ENCODE data around the gene IRF9.

Gene IRF9

GRCh38 chr14:24146453-24146977 is 14.6 kb upstream of the IRF9 start, which contains the start of gene PSME2:
Gene PSME2, minus strand, starts transcription at chr14:24146610. Its CDS starts 29 bp downstream, at chr14:24146581.
- Histone ChIP-seq H2AFZ (peak within 1 kb of the TSS; percentile 96), H3K9ac (peak within 1 kb of the TSS; percentile 74), H3K4me3 (ENCODE audit: low read depth, low read length) (peak within 1 kb of the TSS; percentile 72), H3K27me3 (ENCODE audit: control insufficient read depth, insufficient read depth, low read length) (no peaks in the 10 kb centered on the region), H3K79me2 (peaks cover 21% of the 10 kb centered on the region), H3K4me2 (ENCODE audit: low read length) (peak within 1 kb of the TSS; percentile 89), H3K4me1 (peaks cover 14% of the 10 kb centered on the region), H3K36me3 (ENCODE audit: control insufficient read depth, insufficient read depth, low read length) (no peaks in the 10 kb centered on the region), H3K27ac (peak within 1 kb of the TSS; percentile 93), H3K9me3 (ENCODE audit: control insufficient read depth, low read length) (no peaks in the 10 kb centered on the region)
- no peak for TF ChIP-seq CTCF (IDR thresholded peaks at IDR 0.05)

GRCh38 chr14:24146978-24147760 is 13.9 kb upstream of the IRF9 start, which contains the start of gene RNF31:
Gene RNF31, plus strand, starts transcription at chr14:24147498. Its CDS starts 201 bp downstream, at chr14:24147699.
- TF ChIP-seq CTCF (IDR thresholded peaks at IDR 0.05) = no peak
- peak within 1 kb of the TSS; percentile 89 for H3K4me2 ChIP-seq (ENCODE audit: low read length)

GRCh38 chr14:24147761-24148428 is 13.2 kb upstream of the IRF9 start:
- H3K4me2 ChIP-seq (ENCODE audit: low read length) = peak overlapping the region; percentile 89
- peak overlapping the region; percentile 96 for H2AFZ ChIP-seq
- H3K4me1 ChIP-seq = peaks cover 14% of the 10 kb centered on the region
- H3K27me3 ChIP-seq (ENCODE audit: control insufficient read depth, insufficient read depth, low read length) = no peaks in the 10 kb centered on the region
- H3K4me3 ChIP-seq (ENCODE audit: low read depth, low read length) = peak overlapping the region; percentile 72
- H3K36me3 ChIP-seq (ENCODE audit: control insufficient read depth, insufficient read depth, low read length) = no peaks in the 10 kb centered on the region
- H3K9ac ChIP-seq = peak overlapping the region; percentile 74
- H3K9me3 ChIP-seq (ENCODE audit: control insufficient read depth, low read length) = no peaks in the 10 kb centered on the region
- peak overlapping the region; percentile 93 for H3K27ac ChIP-seq
- peaks cover 21% of the 10 kb centered on the region for H3K79me2 ChIP-seq
- no peak for TF ChIP-seq CTCF (IDR thresholded peaks at IDR 0.05)

More at GRCh38 chr14:24146978-24147760, 13.9 kb upstream of the IRF9 start, which contains the start of gene RNF31:
- Histone ChIP-seq H3K27ac (peak within 1 kb of the TSS; percentile 93), H3K9me3 (ENCODE audit: control insufficient read depth, low read length) (no peaks in the 10 kb centered on the region), H3K36me3 (ENCODE audit: control insufficient read depth, insufficient read depth, low read length) (no peaks in the 10 kb centered on the region), H2AFZ (peak within 1 kb of the TSS; percentile 96), H3K27me3 (ENCODE audit: control insufficient read depth, insufficient read depth, low read length) (no peaks in the 10 kb centered on the region), H3K4me3 (ENCODE audit: low read depth, low read length) (peak within 1 kb of the TSS; percentile 72), H3K9ac (peak within 1 kb of the TSS; percentile 74), H3K4me1 (peaks cover 14% of the 10 kb centered on the region), H3K79me2 (peaks cover 21% of the 10 kb centered on the region)

- Histone ChIP-seq H3K9me3 (ENCODE audit: control insufficient read depth, low read length) (no peaks in the 10 kb centered on the region), H3K36me3 (ENCODE audit: control insufficient read depth, insufficient read depth, low read length) (no peaks in the 10 kb centered on the region), H3K79me2 (peaks cover 17% of the 10 kb centered on the region), H2AFZ (no peak overlapping the region), H3K27ac (no peak overlapping the region), H3K4me3 (ENCODE audit: low read depth, low read length) (no peak overlapping the region), H3K27me3 (ENCODE audit: control insufficient read depth, insufficient read depth, low read length) (no peaks in the 10 kb centered on the region), H3K9ac (no peak overlapping the region), H3K4me1 (peaks cover 14% of the 10 kb centered on the region), H3K4me2 (ENCODE audit: low read length) (no peak overlapping the region)
- no peak for TF ChIP-seq CTCF (IDR thresholded peaks at IDR 0.05)
Measured at GRCh38 chr14:24149302-24149969, 11.6 kb upstream of the IRF9 start.
